GM23248 (cell line): ENCODE results near the gene RBM47. TPM values are rescaled to one million over a fixed set of nuclear protein-coding genes. Genes with fewer than 3 reads are reported as not detected.

Source experiments
- DNase-seq: peaks from one replicate; pipeline ENCODE4 v3.0.0-alpha.2; 2015
- H2AFZ ChIP-seq: fragments of 200-600 bp; sonication (generic); 2 replicates; pipeline ENCODE4 v1.6.1; 2016; ENCODE audit warnings: antibody characterized with exemption
- H3F3A ChIP-seq: fragments of 200-600 bp; sonication (generic); 2 replicates; pipeline ENCODE4 v1.6.1; 2016; ENCODE audit warnings: mild to moderate bottlenecking, antibody characterized with exemption, mixed run types; ENCODE audit not compliant: insufficient read depth
- H3K27ac ChIP-seq: fragments of 200-600 bp; sonication (generic); 2 replicates; pipeline ENCODE4 v1.5.1; 2016; ENCODE audit warnings: mild to moderate bottlenecking
- H3K27me3 ChIP-seq: fragments of 200-600 bp; sonication (generic); replicated peaks from 2 replicates; pipeline ENCODE4 v1.6.1; 2016; ENCODE audit warnings: mild to moderate bottlenecking; ENCODE audit not compliant: insufficient read depth
- H3K36me3 ChIP-seq: fragments of 200-600 bp; sonication (generic); 2 replicates; pipeline ENCODE4 v1.6.1; 2016; ENCODE audit warnings: low read depth, mild to moderate bottlenecking
- H3K4me1 ChIP-seq: fragments of 200-600 bp; sonication (generic); 2 replicates; pipeline ENCODE4 v1.6.1; 2016; ENCODE audit warnings: mild to moderate bottlenecking; ENCODE audit not compliant: insufficient read depth
- H3K4me2 ChIP-seq: fragments of 200-600 bp; sonication (generic); one replicate; pipeline ENCODE4 v1.6.1; 2016; ENCODE audit warnings: mild to moderate bottlenecking; ENCODE audit not compliant: unreplicated experiment
- H3K4me3 ChIP-seq: fragments of 200-600 bp; sonication (generic); 2 replicates; pipeline ENCODE4 v1.5.1; 2016; ENCODE audit warnings: mild to moderate bottlenecking
- H3K79me2 ChIP-seq: fragments of 200-600 bp; sonication (generic); 2 replicates; pipeline ENCODE4 v1.6.1; 2016; ENCODE audit warnings: mild to moderate bottlenecking; ENCODE audit not compliant: insufficient read depth
- H3K9ac ChIP-seq: fragments of 200-600 bp; sonication (generic); 2 replicates; pipeline ENCODE4 v1.6.1; 2016; ENCODE audit warnings: mild to moderate bottlenecking
- H3K9me2 ChIP-seq: fragments of 200-600 bp; sonication (generic); 2 replicates; pipeline ENCODE4 v1.6.1; 2016; ENCODE audit warnings: mixed run types, mild to moderate bottlenecking, moderate library complexity; ENCODE audit not compliant: insufficient read depth
- H3K9me3 ChIP-seq: fragments of 200-600 bp; sonication (generic); one replicate; pipeline ENCODE4 v1.6.1; 2017; ENCODE audit warnings: low read depth
- H4K20me1 ChIP-seq: fragments of 200-600 bp; sonication (generic); 2 replicates; pipeline ENCODE4 v1.6.0; 2016; ENCODE audit not compliant: insufficient read depth
- EZH2 ChIP-seq: fragments of 200-600 bp; sonication (generic); IDR thresholded peaks from 2 replicates; pipeline ENCODE4 v1.6.1; 2018; ENCODE audit warnings: antibody characterized with exemption, mild to moderate bottlenecking; ENCODE audit not compliant: insufficient read depth, poor library complexity, severe bottlenecking
- EZH2phosphoT487 ChIP-seq: fragments of 200-600 bp; sonication (generic); IDR thresholded peaks from 2 replicates; pipeline ENCODE4 v1.6.1; 2018; ENCODE audit warnings: antibody characterized with exemption, moderate library complexity, mild to moderate bottlenecking, low read depth; ENCODE audit not compliant: insufficient read depth
- WGBS, 2 experiments: methylation state at CpG; one replicate each; pipeline ENCODE4 v1.1.6; 2015 to 2017; ENCODE audit warnings: low lambda C conversion rate in 2 of 2, low coverage in 1 of 2; ENCODE audit errors: missing lambda C conversion rate in 2 of 2; 5-methylcytosine and 5-hydroxymethylcytosine counted together
- in situ Hi-C: fragments of 300-500 bp; cut with MboI; formaldehyde crosslinking; loops from 2 replicates; pipeline ENCODE4 v1.15.0; 2020
- polyA plus RNA-seq: library from polyadenylated mRNA; unstranded; fragments of >200 nt; fragmentation: Nextera tagmentation; extraction: Ambion mirVana; gene quantifications from 2 replicates; pipeline ENCODE4 v1.2.1, GENCODE V29; 2016
- total RNA-seq: library from RNA; depleted of rRNA; stranded (reverse); fragments of >200 nt; shearing (Covaris generic); gene quantifications from 2 replicates; pipeline ENCODE4 v1.2.3, GENCODE V29; 2014

Gene RBM47
- total and polyA plus RNA-seq, 2 experiments from 2014 or later = 0.70 to 1.3 TPM

- H4K20me1 ChIP-seq = no peaks in the 10 kb centered on the region
- H3F3A ChIP-seq = no peaks in the 10 kb centered on the region
- H3K9me2 ChIP-seq = no peaks in the 10 kb centered on the region
- DNase-seq = no peak
- H3K4me1 ChIP-seq = no peaks in the 10 kb centered on the region
- H3K4me3 ChIP-seq = no peak overlapping the region
- H3K9ac ChIP-seq = no peak overlapping the region
- no peak for TF ChIP-seq EZH2
- TF ChIP-seq EZH2phosphoT487 = no peak
- no peak overlapping the region for H3K4me2 ChIP-seq
- H2AFZ ChIP-seq = no peak overlapping the region
- no peak overlapping the region for H3K27ac ChIP-seq
- no peaks in the 10 kb centered on the region; the same call in 1 of the 2 replicates for H3K27me3 ChIP-seq
- in situ Hi-C loops = no loop called here
- no peaks in the 10 kb centered on the region for H3K36me3 ChIP-seq
- H3K9me3 ChIP-seq = no peaks in the 10 kb centered on the region
- no peaks in the 10 kb centered on the region for H3K79me2 ChIP-seq
- WGBS, 2 experiments = 63 to 66% methylated on average over 4 of the region's 4 CpGs
Measured at GRCh38 chr4:40406340-40406739, 223.3 kb downstream of the RBM47 start.

DNA sequence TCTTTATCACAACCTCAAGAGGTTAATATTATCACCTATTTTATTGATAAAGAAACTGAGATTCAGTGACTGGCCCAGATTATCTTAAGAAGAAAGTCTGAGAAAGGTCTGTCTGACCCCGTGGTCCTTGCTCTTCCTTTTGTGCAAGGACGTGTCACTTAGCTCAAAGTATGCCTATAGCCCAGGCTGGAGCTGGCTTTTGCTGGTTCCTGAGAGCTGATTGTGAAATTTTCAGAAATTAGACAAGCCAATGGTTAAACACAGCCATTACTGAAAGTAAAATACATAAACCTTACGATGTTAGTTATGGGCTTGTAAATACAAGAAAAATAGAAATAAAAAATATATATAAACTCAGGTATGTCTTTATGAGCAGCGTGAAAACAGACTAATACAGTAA lies 224.5 kb downstream of the RBM47 start:
- no peak overlapping the region for H3K4me3 ChIP-seq
- in situ Hi-C loops = no loop called here
- H3K9me3 ChIP-seq = no peaks in the 10 kb centered on the region
- H3K4me1 ChIP-seq = no peaks in the 10 kb centered on the region
- no peak overlapping the region for H3K9ac ChIP-seq
- WGBS, 2 experiments = 65 to 76% methylated on average over 4 of the region's 4 CpGs
- H3K79me2 ChIP-seq = no peaks in the 10 kb centered on the region
- no peak for TF ChIP-seq EZH2phosphoT487
- TF ChIP-seq EZH2 = no peak
- no peak for DNase-seq
- H3K36me3 ChIP-seq = no peaks in the 10 kb centered on the region
- no peaks in the 10 kb centered on the region for H3K9me2 ChIP-seq
- H4K20me1 ChIP-seq = no peaks in the 10 kb centered on the region
- H3K27me3 ChIP-seq = no peaks in the 10 kb centered on the region
- no peak overlapping the region for H2AFZ ChIP-seq
- no peak overlapping the region for H3K4me2 ChIP-seq
- no peaks in the 10 kb centered on the region for H3F3A ChIP-seq
- no peak overlapping the region for H3K27ac ChIP-seq

- TF ChIP-seq EZH2phosphoT487 = no peak
- TF ChIP-seq EZH2 = no peak
- no peak overlapping the region for H3K4me3 ChIP-seq
- no peaks in the 10 kb centered on the region for H3K9me2 ChIP-seq
- no peaks in the 10 kb centered on the region for H3K4me1 ChIP-seq
- H3K4me2 ChIP-seq = no peak overlapping the region
- H3K27me3 ChIP-seq = no peaks in the 10 kb centered on the region
- H2AFZ ChIP-seq = no peak overlapping the region
- H3F3A ChIP-seq = no peaks in the 10 kb centered on the region
- H4K20me1 ChIP-seq = no peaks in the 10 kb centered on the region
- H3K27ac ChIP-seq = no peak overlapping the region
- in situ Hi-C loops = no loop called here
- WGBS, 2 experiments = 76 to 90% methylated on average over 5 of the region's 5 CpGs
- H3K9ac ChIP-seq = no peak overlapping the region
- no peaks in the 10 kb centered on the region for H3K79me2 ChIP-seq
- H3K9me3 ChIP-seq = no peaks in the 10 kb centered on the region
- no peaks in the 10 kb centered on the region for H3K36me3 ChIP-seq
- DNase-seq = no peak
Measured at GRCh38 chr4:40403081-40403480, 226.6 kb downstream of the RBM47 start.

GRCh38 chr4:40402556-40402955 lies 227.1 kb downstream of the RBM47 start:
- in situ Hi-C loops = no loop called here
- H3F3A ChIP-seq = no peaks in the 10 kb centered on the region
- H3K4me2 ChIP-seq = no peak overlapping the region
- H3K27me3 ChIP-seq = no peaks in the 10 kb centered on the region
- no peak overlapping the region for H3K4me3 ChIP-seq
- H3K4me1 ChIP-seq = no peaks in the 10 kb centered on the region
- H3K36me3 ChIP-seq = no peaks in the 10 kb centered on the region
- H3K79me2 ChIP-seq = no peaks in the 10 kb centered on the region
- DNase-seq = no peak
- no peak overlapping the region for H3K27ac ChIP-seq
- no peaks in the 10 kb centered on the region for H3K9me2 ChIP-seq
- H3K9ac ChIP-seq = no peak overlapping the region
- no peaks in the 10 kb centered on the region for H4K20me1 ChIP-seq
- no peaks in the 10 kb centered on the region for H3K9me3 ChIP-seq
- H2AFZ ChIP-seq = no peak overlapping the region
- 96 to 100% methylated on average over 1 of the region's 1 CpG for WGBS, 2 experiments
- no peak for TF ChIP-seq EZH2phosphoT487

DNA sequence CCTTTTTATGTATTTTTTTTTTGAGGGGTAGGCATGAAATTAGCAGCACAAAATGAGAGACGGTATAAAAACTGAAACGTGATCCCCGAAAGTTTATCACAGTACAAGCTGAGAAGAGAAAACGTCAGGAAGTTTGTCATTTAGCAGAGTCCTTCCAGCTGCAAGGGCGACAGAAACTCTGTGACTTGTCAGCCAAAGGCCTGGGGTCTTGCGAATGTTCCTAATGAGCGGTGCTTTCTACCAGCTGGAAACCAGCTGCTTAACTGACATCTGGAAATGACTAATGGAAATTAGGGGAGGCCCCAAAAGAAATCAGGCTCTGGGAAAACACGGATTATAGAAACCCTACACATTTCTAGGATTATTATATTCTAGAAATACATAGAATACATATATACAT lies 228.0 kb downstream of the RBM47 start:
- no peaks in the 10 kb centered on the region for H3K36me3 ChIP-seq
- in situ Hi-C loops = no loop called here
- H3K9me2 ChIP-seq = no peaks in the 10 kb centered on the region
- H3K4me2 ChIP-seq = no peak overlapping the region
- TF ChIP-seq EZH2 = no peak
- TF ChIP-seq EZH2phosphoT487 = no peak
- 26 to 30% methylated on average over 8 of the region's 8 CpGs for WGBS, 2 experiments
- no peaks in the 10 kb centered on the region for H3K79me2 ChIP-seq
- H3F3A ChIP-seq = no peaks in the 10 kb centered on the region
- H4K20me1 ChIP-seq = no peaks in the 10 kb centered on the region
- H3K9ac ChIP-seq = no peak overlapping the region
- no peak overlapping the region for H3K27ac ChIP-seq
- H3K4me3 ChIP-seq = no peak overlapping the region
- H3K4me1 ChIP-seq = no peaks in the 10 kb centered on the region
- no peaks in the 10 kb centered on the region for H3K27me3 ChIP-seq
- DNase-seq = no peak
- H2AFZ ChIP-seq = no peak overlapping the region
- no peaks in the 10 kb centered on the region for H3K9me3 ChIP-seq
